HCT116 (cell line): Measurements from ENCODE around the gene TLE3. TPM values are rescaled to one million over a fixed set of nuclear protein-coding genes. Genes with fewer than 3 reads are reported as not detected.

Source experiments
- ATAC-seq: fragments of 200-7000 bp; cut with Tn5 transposase; 2 replicates; pipeline ENCODE4 v1.9.1; 2020; ENCODE audit warnings: mild to moderate bottlenecking, moderate library complexity
- BruUV-seq: library from RNA; stranded (reverse); fragments of 400-500 nt; replicated peaks from 2 replicates; lab custom pipeline; 2021; lab: Mats Ljungman, UMichigan
- CTCF ChIA-PET: fragments of 300-600 bp; sonication (Branson Sonifier 250); formaldehyde crosslinking; loops from one replicate; lab custom pipeline; 2021; ENCODE audit warnings: antibody characterized with exemption; lab: Charles Lee
- POLR2A ChIA-PET: fragments of 300-600, 350-600 bp; sonication (Branson Sonifier 250); formaldehyde crosslinking; loops from one replicate; lab custom pipeline; 2021; ENCODE audit warnings: antibody characterized with exemption; lab: Charles Lee
- RAD21 ChIA-PET, 2 experiments: fragments of 300-600 bp; sonication (Branson Sonifier 250); formaldehyde crosslinking; loops; one replicate each; lab custom pipeline; 2023; ENCODE audit warnings: low total read pairs in 2 of 2; ENCODE audit not compliant: uncharacterized antibody in 2 of 2, unreplicated experiment in 2 of 2, low non-redundant PET in 1 of 2; lab: Charles Lee
- DNase-seq: peaks from one replicate; pipeline ENCODE4 v3.0.0-alpha.2; 2010; ENCODE audit warnings: low read depth, low spot score
- H2AFZ ChIP-seq: fragments of 200-600 bp; shearing (Covaris generic), sonication (generic); 2 replicates; pipeline ENCODE4 v1.6.1; 2017; ENCODE audit warnings: low read depth, mixed run types, mixed read lengths, antibody characterized with exemption, low read length; ENCODE audit not compliant: poor library complexity, severe bottlenecking
- H3K27ac ChIP-seq: 2 replicates; pipeline ENCODE4 v1.5.1; 2012; ENCODE audit warnings: low read depth, low read length
- H3K27me3 ChIP-seq: fragments of 200-600 bp; sonication (generic); 2 replicates; pipeline ENCODE4 v1.6.1; 2016; ENCODE audit warnings: mixed run types, low read length, mixed read lengths; ENCODE audit not compliant: insufficient read depth
- H3K36me3 ChIP-seq, 2 experiments: fragments of 200-500 bp in 1 of 2; fragments of 200-600 bp in 1 of 2; sonication (Bioruptor generic) in 1 of 2; sonication (generic) in 1 of 2; 2 replicates each; pipeline versions ENCODE4 v1.5.1 to v1.6.1; 2014 to 2016; ENCODE audit warnings: low read length in 2 of 2, inconsistent platforms in 1 of 2, mixed read lengths in 1 of 2, mixed run types in 1 of 2; ENCODE audit not compliant: insufficient read depth in 2 of 2, control insufficient read depth in 1 of 2
- H3K4me1 ChIP-seq, 2 experiments: fragments of 200-600 bp in 1 of 2; sonication (generic) in 1 of 2; 2 replicates each; pipeline versions ENCODE4 v1.5.1 to v1.6.1; 2012 to 2017; ENCODE audit warnings: low read length in 2 of 2, inconsistent platforms in 1 of 2, mild to moderate bottlenecking in 1 of 2, mixed read lengths in 1 of 2, mixed run types in 1 of 2, moderate library complexity in 1 of 2; ENCODE audit not compliant: insufficient read depth in 2 of 2, control insufficient read depth in 1 of 2
- H3K4me2 ChIP-seq: fragments of 200-600 bp; sonication (generic); 2 replicates; pipeline ENCODE4 v1.6.1; 2017; ENCODE audit warnings: mixed run types, low read length, mixed read lengths
- H3K4me3 ChIP-seq, 2 experiments: fragments of 200-600 bp in 1 of 2; sonication (generic) in 1 of 2; replicated peaks in 1 of 2; 2 replicates each; pipeline ENCODE4 v1.5.1; 2011 to 2016; ENCODE audit warnings: low read length in 2 of 2, control low read depth in 1 of 2, low read depth in 1 of 2, mild to moderate bottlenecking in 1 of 2, mixed read lengths in 1 of 2, mixed run types in 1 of 2
- H3K79me2 ChIP-seq: fragments of 200-600 bp; sonication (generic); 2 replicates; pipeline ENCODE4 v1.6.1; 2017; ENCODE audit warnings: mild to moderate bottlenecking, mixed run types, low read length, moderate library complexity, mixed read lengths; ENCODE audit not compliant: insufficient read depth
- H3K9ac ChIP-seq: fragments of 200-600 bp; sonication (generic); 2 replicates; pipeline ENCODE4 v1.6.1; 2016; ENCODE audit warnings: low read length, mixed read lengths
- H3K9me2 ChIP-seq: fragments of 200-600 bp; sonication (generic), shearing (Covaris generic); 2 replicates; pipeline ENCODE4 v1.6.1; 2017; ENCODE audit warnings: mixed run types, mild to moderate bottlenecking, moderate library complexity; ENCODE audit not compliant: insufficient read depth
- H3K9me3 ChIP-seq, 2 experiments: fragments of 200-500 bp in 1 of 2; fragments of 200-600 bp in 1 of 2; sonication (Bioruptor generic) in 1 of 2; sonication (generic) in 1 of 2; 2 replicates each; pipeline ENCODE4 v1.6.1; 2014 to 2017; ENCODE audit warnings: low read length in 2 of 2, mixed read lengths in 2 of 2, inconsistent platforms in 1 of 2, low read depth in 1 of 2, mild to moderate bottlenecking in 1 of 2, mixed run types in 1 of 2, moderate library complexity in 1 of 2; ENCODE audit not compliant: control insufficient read depth in 1 of 2, insufficient read depth in 1 of 2
- H4K20me1 ChIP-seq: fragments of 200-600 bp; sonication (generic), shearing (Covaris generic); 2 replicates; pipeline ENCODE4 v1.6.1; 2017; ENCODE audit warnings: mixed run types, mild to moderate bottlenecking, moderate library complexity; ENCODE audit not compliant: insufficient read depth
- ATF3 ChIP-seq: IDR thresholded peaks from 2 replicates; pipeline ENCODE4 v1.6.1; 2012
- CEBPB ChIP-seq: IDR thresholded peaks from 2 replicates; pipeline ENCODE4 v1.6.1; 2012; ENCODE audit warnings: low read depth
- EGR1 ChIP-seq: IDR thresholded peaks from 2 replicates; pipeline ENCODE4 v1.6.1; 2012; ENCODE audit warnings: low read depth
- ELF1 ChIP-seq: IDR thresholded peaks from 2 replicates; pipeline ENCODE4 v1.6.1; 2012; ENCODE audit warnings: low read depth, borderline replicate concordance
- EZH2phosphoT487 ChIP-seq: fragments of 200-600 bp; IDR thresholded peaks from 2 replicates; pipeline ENCODE4 v1.6.1; 2018; ENCODE audit warnings: antibody characterized with exemption, borderline replicate concordance
- JUND ChIP-seq: IDR thresholded peaks from 2 replicates; pipeline ENCODE4 v1.6.1; 2012
- POLR2AphosphoS5 ChIP-seq: IDR thresholded peaks from 2 replicates; pipeline ENCODE4 v1.6.1; 2011; ENCODE audit warnings: mild to moderate bottlenecking, low read depth, low read length, moderate library complexity
- SIN3A ChIP-seq: IDR thresholded peaks from 2 replicates; pipeline ENCODE4 v1.6.1; 2012; ENCODE audit warnings: low read depth
- YY1 ChIP-seq: IDR thresholded peaks from 2 replicates; pipeline ENCODE4 v1.6.1; 2011; ENCODE audit warnings: low read length, low read depth, moderate library complexity, mild to moderate bottlenecking; ENCODE audit not compliant: insufficient replicate concordance; ENCODE audit errors: extremely low read depth
- intact Hi-C: fragments of 100-400 bp; cut with micrococcal nuclease; formaldehyde crosslinking; loops from 2 replicates; pipeline ENCODE4 v1.10.0; 2022
- total RNA-seq: library from RNA; stranded (reverse); gene quantifications from one replicate; pipeline ENCODE4 v1.2.1, GENCODE V29; 2021; ENCODE audit not compliant: unreplicated experiment

The TLE3 gene
- total RNA-seq, 1 experiment from 2014 or later, result 53.9 TPM

- Histone ChIP-seq H2AFZ (no peak overlapping the region), H3K9me3 (no peaks in the 10 kb centered on the region), H3K27ac (no peak overlapping the region), H3K9ac (no peak overlapping the region), H3K27me3 (no peaks in the 10 kb centered on the region), H3K4me1 (no peaks in the 10 kb centered on the region), H4K20me1 (0 out of 2 replicates have a peak, but pooled peaks cover 3% of the 10 kb centered on the region), H3K4me3 (no peak overlapping the region), H3K4me2 (no peak overlapping the region), H3K36me3 (peaks cover 32 to 49% of the 10 kb centered on the region in 2 experiments; a peak in 3 of 4 replicates), H3K79me2 (peaks cover 49% of the 10 kb centered on the region; the same call in 1 of the 2 replicates), H3K9me2 (no peaks in the 10 kb centered on the region)
- TF ChIP-seq EZH2phosphoT487, result no peak
- ChIA-PET POLR2A (no interaction called here), RAD21 (no interaction called here), CTCF (no interaction called here)
- DNase-seq (no peak), ATAC-seq (no peak)
- no TSS peak for BruUV-seq
- intact Hi-C loops, result no loop called here
Observed at GRCh38 chr15:70079888-70080287, 17.8 kb downstream of the TLE3 start.

DNA sequence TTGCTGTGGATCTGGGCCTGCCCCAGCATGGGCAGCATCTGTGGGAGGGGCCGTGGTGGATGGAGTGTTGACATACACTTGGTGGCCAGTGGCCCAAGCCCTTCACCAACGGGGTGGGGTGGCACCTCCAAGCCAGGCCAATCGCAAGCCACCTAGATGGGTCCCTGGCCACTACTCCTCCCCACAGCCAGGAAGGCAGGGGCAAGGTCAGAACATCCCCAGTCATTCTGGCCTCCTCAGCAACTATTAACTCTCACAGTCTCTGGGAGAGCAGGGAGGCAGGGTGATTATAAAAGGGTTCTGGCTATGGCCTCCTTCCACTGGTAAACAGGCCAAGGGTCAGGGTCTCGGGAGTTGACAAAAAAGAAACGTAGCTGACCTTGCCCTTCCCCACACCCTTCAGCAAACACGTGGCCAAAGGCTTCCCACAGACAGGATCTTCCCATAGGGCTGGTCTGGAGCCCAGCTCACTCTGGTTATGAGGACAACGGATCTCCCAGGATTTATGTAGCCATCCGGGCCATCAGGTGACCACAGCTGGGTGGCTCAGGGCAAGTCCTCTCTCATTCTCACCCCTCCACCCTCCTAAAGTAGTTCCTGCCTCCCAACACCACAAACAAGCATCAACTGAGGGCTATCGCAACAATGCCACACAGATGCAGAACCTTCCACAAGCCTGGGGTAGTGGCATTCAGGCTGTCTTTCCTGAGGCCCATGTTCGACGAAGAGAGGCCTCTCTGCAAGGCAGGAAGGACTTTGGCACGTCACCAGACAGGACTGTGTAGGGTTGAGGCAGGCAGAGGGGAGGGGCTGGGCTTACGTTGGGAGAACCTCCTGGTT lies 18.9 kb downstream of the TLE3 start:
- no peak for TF ChIP-seq CEBPB
- TF ChIP-seq YY1, result no peak
- TF ChIP-seq EGR1, result no peak
- no peak for TF ChIP-seq SIN3A
- TF ChIP-seq ATF3, result no peak
- no peak for TF ChIP-seq POLR2AphosphoS5
- TF ChIP-seq JUND, result no peak
- no peak for TF ChIP-seq ELF1
- ATAC-seq (no peak), DNase-seq (no peak)
- BruUV-seq, result no TSS peak
- CTCF ChIA-PET, result no interaction called here
- intact Hi-C loops, result no loop called here
- RAD21 ChIA-PET, result no interaction called here
- no peak overlapping the region for H2AFZ ChIP-seq
- peaks cover 42 to 50% of the 10 kb centered on the region in 2 experiments; a peak in 3 of 4 replicates for H3K36me3 ChIP-seq
- H3K9me2 ChIP-seq, result no peaks in the 10 kb centered on the region
- POLR2A ChIA-PET, result no interaction called here
- H3K4me1 ChIP-seq, result no peaks in the 10 kb centered on the region
- H3K27me3 ChIP-seq, result no peaks in the 10 kb centered on the region
- H3K9ac ChIP-seq, result no peak overlapping the region
- H3K9me3 ChIP-seq, result no peaks in the 10 kb centered on the region
- H3K4me2 ChIP-seq, result no peak overlapping the region
- H3K4me3 ChIP-seq, result no peak overlapping the region
- H4K20me1 ChIP-seq, result 0 out of 2 replicates have a peak, but pooled peaks cover 3% of the 10 kb centered on the region
- no peak overlapping the region for H3K27ac ChIP-seq
- peaks cover 38% of the 10 kb centered on the region; the same call in 1 of the 2 replicates for H3K79me2 ChIP-seq
